EL (cell line): ENCODE data around the gene EDARADD.

ENCODE experiments used
- DNase-seq: peaks from one replicate; pipeline ENCODE4 v3.0.0-alpha.2; 2016

Gene EDARADD

GRCh38 chr1:236520445-236521005 lies 126.4 kb downstream of the EDARADD start:
- no peak for DNase-seq

DNA sequence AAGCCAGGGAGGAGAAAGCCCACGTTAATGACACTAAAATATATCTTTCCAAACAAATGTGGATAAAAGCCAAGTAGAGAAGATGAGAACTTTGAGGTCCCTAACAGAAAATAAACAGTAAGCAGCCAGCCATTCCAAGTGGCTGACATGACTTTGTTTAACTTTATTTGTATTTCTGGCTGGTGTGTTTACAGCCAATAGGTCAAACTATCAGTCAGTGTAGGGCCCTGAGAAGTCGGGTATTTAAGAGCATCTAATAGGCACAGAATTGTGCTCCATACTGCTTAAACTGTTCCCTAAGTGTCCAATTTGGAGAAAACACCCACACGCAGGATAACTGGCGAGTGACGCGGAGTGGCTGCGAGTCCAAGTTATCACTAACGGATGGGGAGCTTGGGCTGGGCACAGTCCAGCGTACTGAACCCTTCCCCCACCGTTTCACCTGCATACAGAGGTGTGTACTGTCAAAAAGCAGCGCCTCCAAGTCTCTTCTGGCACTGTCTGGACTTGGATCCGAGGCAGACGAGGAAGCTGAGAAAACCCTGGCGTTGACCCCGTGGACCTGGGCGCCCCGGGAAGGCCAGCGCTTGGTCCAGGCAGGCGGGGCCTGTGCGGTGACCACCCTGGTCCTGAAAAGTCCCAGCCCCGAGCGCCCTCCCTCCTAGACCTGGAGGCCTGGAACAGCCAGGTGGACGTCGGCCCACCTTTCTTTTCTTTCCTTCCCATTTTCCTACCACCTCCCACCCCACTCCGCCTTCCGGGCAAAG lies 129.0 kb downstream of the EDARADD start:
- no peak for DNase-seq

GRCh38 chr1:236523704-236524141 lies 129.6 kb downstream of the EDARADD start, which contains the start of gene LGALS8:
LGALS8 (plus strand) TSS chr1:236523982; CDS start chr1:236526071, 2,089 bp downstream.
- peak; percentile 86 for DNase-seq

DNA sequence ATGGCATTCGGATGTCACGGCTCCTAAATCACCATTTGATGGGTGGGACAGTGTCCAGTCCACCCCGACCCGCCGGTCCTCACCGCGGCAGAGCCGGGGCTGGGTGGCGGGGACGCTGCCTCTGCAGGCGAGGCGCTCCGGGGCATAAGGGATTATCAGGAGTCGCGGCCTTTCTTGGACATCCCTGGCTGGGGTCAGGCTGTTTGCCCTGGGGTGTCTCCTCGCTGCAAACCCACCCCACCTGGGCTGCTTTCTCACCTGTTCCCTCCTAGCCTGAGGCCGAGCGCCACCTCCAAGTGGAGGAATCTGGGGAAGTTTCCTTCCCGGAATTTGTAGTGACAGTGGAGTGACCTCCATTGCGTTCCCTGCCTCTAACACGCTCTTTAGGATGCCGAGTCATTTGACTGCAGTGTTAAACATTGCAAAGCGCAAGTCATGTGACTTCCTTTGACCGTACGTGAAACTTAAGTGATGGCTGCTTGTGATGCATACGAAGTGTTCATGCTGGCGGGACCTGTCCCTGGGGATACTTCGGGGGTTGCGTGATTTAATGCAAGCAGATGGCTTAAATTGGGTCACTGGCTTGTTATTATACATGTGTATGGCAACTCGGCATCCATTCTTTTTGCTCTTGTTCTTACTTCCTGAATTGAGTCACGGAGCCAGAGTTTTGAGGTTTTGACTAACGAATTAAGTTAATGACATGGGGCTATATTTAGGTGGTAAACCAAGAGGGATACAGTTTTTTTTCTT lies 130.2 kb downstream of the EDARADD start:
- DNase-seq = peak; percentile 83

DNA sequence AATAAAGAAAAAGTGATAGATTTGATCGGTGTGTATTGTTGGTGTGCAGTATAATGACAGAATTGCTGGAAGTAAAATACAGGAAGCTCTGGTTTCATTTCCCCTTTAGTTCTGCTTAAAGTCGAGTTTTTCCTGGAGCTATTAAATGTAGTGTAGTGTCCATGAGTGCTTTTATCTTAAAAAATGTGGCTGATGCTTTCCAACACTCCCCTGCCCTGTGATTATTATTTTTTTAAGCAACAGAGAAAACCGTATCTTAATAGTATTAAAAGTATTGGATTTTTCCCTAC lies 130.8 kb downstream of the EDARADD start:
- DNase-seq = no peak

DNA sequence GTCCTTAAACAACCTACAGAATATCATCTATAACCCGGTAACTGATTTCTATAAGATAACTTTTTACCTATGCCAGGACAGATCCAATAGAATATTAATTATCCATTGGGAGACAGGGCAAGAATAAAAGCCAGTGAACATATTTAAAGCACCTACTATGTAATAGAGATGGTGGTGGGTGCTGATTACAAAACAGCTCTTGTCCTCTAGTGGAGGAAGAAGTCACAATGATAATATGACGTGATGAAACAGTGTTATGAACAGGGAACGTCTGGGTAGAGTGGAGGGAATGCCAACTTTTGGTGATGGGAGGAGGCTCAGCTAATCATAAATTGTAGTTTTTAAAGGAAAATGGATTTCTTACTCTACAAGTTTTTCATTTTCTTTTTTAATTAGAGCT lies 132.0 kb downstream of the EDARADD start:
- no peak for DNase-seq

DNA sequence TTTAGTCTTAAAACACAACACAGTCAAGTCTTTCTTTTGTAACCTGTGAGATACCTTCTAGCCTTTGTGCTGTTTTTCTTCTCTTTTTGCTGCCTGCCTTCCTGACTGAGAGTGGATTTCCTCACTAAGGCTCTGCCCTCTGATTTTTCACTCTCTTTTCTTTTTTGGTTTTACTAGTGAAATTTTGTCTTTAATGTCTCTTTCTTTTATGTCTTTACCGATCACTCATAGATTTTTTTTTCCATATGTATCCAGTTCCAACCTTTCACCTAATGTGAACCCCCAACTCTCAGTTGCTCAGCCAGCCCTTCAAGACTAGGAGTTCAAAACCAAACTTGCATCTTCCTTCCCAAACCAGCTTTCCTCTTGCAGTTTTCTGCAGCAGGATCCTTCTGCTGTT lies 136.2 kb downstream of the EDARADD start:
- no peak for DNase-seq

DNA sequence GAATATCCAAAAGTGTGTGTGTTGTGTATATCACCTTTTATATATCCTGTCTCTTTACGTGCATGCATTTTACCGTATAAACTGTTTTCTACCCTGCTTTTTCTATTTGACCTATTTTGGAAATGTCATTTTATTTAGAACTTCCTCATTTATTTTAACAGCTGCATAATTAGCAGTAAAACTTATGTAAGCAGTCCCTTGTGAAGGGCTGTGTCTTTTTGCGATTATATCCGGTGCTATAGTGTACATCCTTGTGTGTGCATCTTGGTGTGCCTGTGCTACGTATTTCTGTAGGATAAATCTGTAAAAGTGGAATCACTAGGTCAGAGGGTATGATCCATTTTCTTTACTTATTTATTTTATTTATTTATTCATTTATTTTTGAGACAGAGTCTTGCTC lies 136.9 kb downstream of the EDARADD start:
- no peak for DNase-seq

GRCh38 chr1:236532850-236533249 lies 138.8 kb downstream of the EDARADD start:
- no peak for DNase-seq

DNA sequence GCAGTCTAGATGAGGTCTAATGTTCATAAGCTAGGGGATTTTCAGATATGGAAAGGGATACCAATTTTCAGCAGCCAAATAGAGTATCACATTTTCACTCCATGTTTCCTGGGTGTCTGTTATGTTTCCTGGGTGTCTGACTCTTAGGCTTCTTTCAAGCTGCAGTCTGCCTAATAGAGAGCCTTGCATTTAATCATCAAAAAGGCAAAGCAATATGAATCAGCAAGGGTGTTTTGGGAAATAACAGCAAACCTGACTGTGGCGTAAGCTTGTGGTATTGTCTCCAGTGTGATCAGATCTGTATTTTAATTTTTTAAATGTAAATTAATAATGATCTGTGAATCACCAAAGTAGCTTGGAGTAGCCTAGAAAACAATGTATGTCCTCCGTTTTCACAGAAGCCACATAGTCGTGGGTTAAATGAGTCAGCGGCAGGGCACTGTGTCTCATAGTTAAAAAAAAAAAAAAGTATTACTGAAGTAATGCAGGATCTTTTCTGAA lies 140.1 kb downstream of the EDARADD start:
- DNase-seq = peak; percentile 75
